HepG2 (cell line): ENCODE results near the gene IQGAP2. TPM values are rescaled to one million over a fixed set of nuclear protein-coding genes. Genes with fewer than 3 reads are reported as not detected.

Source experiments
- ATF7 ChIP-seq, 2 experiments: fragments of 450-650 bp in 1 of 2; sonication (generic) in 1 of 2; formaldehyde crosslinking in 1 of 2; IDR thresholded peaks; 2 replicates each; pipeline versions ENCODE4 v1.4.0 to v1.6.1; 2016 to 2020; ENCODE audit warnings: antibody characterized with exemption in 1 of 2, mild to moderate bottlenecking in 1 of 2, missing genetic modification reagents in 1 of 2
- GZF1 ChIP-seq: sonication (generic); formaldehyde crosslinking; IDR thresholded peaks from 2 replicates; pipeline ENCODE4 v1.5.1; 2020; ENCODE audit warnings: mild to moderate bottlenecking, missing genetic modification reagents
- KMT2B ChIP-seq: IDR thresholded peaks from 2 replicates; pipeline ENCODE4 v1.6.1; 2016; ENCODE audit warnings: missing genetic modification reagents, missing compliant biosample characterization
- MBD4 ChIP-seq: IDR thresholded peaks from 2 replicates; pipeline ENCODE4 v1.6.1; 2012; ENCODE audit warnings: low read length, inconsistent platforms, borderline replicate concordance
- MTA3 ChIP-seq: sonication (generic); formaldehyde crosslinking; IDR thresholded peaks from 2 replicates; pipeline ENCODE4 v1.4.0; 2020; ENCODE audit warnings: missing genetic modification reagents
- ZBTB42 ChIP-seq: sonication (generic); formaldehyde crosslinking; IDR thresholded peaks from 2 replicates; pipeline ENCODE4 v1.5.0; 2020; ENCODE audit warnings: mild to moderate bottlenecking, missing genetic modification reagents
- ZEB1 ChIP-seq: IDR thresholded peaks from 2 replicates; pipeline ENCODE4 v1.6.1; 2012; ENCODE audit warnings: mild to moderate bottlenecking, low read depth, inconsistent platforms; ENCODE audit not compliant: insufficient replicate concordance
- ZFP36 ChIP-seq: fragments of 150-350 bp; IDR thresholded peaks from 2 replicates; pipeline ENCODE4 v1.6.1; 2018; ENCODE audit warnings: borderline replicate concordance, low read length, low read depth; ENCODE audit not compliant: partially characterized antibody
- ZNF124 ChIP-seq: sonication (generic); formaldehyde crosslinking; IDR thresholded peaks from 2 replicates; pipeline ENCODE4 v1.4.0; 2020; ENCODE audit warnings: missing genetic modification reagents
- ZNF30 ChIP-seq: sonication (generic); formaldehyde crosslinking; IDR thresholded peaks from 2 replicates; pipeline ENCODE4 v1.5.0; 2020; ENCODE audit warnings: mild to moderate bottlenecking, missing genetic modification reagents
- ZNF792 ChIP-seq: IDR thresholded peaks from 2 replicates; pipeline ENCODE4 v1.6.1; 2016
- polyA plus RNA-seq, 8 experiments: library from polyadenylated mRNA; depleted of rRNA in 3 of 8; stranded (reverse) in 7 of 8; unstranded in 1 of 8; fragments of >200 nt; fragmentation: Illumina TruSeq in 4 of 8; extraction: Trizol in 4 of 8; gene quantifications; 2 replicates each; pipeline versions ENCODE4 v1.2.1 to v1.2.3, GENCODE V29; 2011 to 2016; ENCODE audit warnings: low read depth in 4 of 8, missing spikeins in 1 of 8, mixed read lengths in 1 of 8; ENCODE audit not compliant: insufficient read depth in 1 of 8
- total RNA-seq, 5 experiments: library from RNA; depleted of rRNA; stranded (reverse); fragments of >200 nt; fragmentation: Illumina TruSeq; extraction: Trizol; gene quantifications; 2 replicates each; pipeline ENCODE4 v1.2.3, GENCODE V29; 2016; ENCODE audit warnings: low read depth in 1 of 5
- TF ChIP-seq, protein P1 (sequence below): sonication (generic); formaldehyde crosslinking; IDR thresholded peaks from 2 replicates; pipeline ENCODE4 v1.5.1; 2020; ENCODE audit warnings: missing genetic modification reagents, mild to moderate bottlenecking, borderline replicate concordance
- TF ChIP-seq, protein P2 (sequence below): sonication (generic); formaldehyde crosslinking; IDR thresholded peaks from 2 replicates; pipeline ENCODE4 v1.4.0; 2020; ENCODE audit warnings: missing genetic modification reagents; ENCODE audit errors: not compliant biosample characterization
- TF ChIP-seq, protein P3 (sequence below): sonication (generic); formaldehyde crosslinking; IDR thresholded peaks from 2 replicates; pipeline ENCODE4 v1.5.0; 2020; ENCODE audit warnings: mild to moderate bottlenecking, missing genetic modification reagents, borderline replicate concordance

The IQGAP2 gene
- total and polyA plus RNA-seq, 2 of the 13 experiments (the other 11 are each of a cell fraction or from before 2014, with no cell fraction given): 35.2 to 83.3 TPM

DNA sequence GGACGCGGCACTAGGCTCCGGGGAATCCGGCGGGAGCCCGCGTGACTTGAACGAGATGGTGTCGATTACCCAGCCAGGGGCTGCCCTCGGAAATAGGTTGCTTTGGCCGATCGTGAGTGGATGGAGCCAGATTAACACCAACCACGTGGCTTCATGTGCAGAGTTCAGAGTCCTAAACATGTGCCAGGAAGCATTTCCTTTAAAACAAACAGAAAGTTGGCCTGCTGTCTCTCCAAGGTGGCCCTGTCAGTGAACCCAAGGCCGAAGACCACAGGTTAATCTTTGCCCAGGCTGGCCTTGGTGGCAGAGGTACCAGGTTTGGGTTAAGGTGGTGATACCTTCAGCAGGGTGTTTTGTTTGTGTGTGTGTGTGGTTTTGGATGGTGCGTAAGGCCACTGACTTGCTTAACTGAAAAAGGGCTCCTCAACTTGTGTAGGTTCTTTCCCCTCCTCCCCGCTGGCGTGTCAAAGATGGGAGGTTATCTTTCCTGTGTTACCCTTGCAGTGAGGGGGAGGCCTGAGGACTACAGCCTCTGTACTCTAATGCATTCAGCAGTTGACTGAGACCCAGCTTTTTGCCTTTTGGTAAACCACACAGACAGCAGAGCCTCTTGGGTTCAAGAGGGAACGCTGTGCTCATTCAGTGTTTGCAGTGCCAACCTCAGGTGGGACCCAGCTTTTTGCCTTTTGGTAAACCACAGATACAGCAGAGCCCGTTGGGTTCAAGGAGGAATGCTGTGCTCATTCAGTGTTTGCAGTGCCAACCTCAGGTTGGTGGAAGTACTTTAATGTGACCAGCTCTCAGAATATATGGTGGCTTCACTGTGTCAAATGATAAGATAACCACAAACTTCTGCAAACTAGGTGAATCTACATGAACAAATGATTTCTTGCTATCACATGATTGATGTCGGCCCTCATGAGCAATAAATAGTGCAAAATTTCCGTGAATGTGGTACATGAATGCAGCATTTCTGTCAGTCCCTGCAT, 1.4 kb downstream of the IQGAP2 start (continued):
- TF ChIP-seq, protein P1, sequence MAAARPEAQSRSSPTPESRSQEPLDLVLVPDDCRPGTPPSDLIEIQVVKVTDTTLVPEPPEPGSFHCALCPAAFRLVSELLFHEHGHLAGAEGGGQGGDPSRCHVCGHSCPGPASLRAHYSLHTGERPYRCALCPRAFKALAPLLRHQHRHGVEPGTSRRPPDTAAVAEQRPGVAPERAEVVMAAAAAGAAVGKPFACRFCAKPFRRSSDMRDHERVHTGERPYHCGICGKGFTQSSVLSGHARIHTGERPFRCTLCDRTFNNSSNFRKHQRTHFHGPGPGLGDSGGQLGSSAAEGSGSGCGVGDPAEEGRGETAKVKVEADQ (CRISPR knock-in tag): 0 out of 2 replicates have a peak, but pooled peaks have one; percentile 34
- TF ChIP-seq ZNF792: peak; percentile 23; the same call in 1 of the 2 replicates
- no peak for TF ChIP-seq ZBTB42
- peak; percentile 71; the same call in 1 of the 2 replicates for TF ChIP-seq ZNF30 (CRISPR knock-in tag)
- TF ChIP-seq ZNF124 (CRISPR knock-in tag): peak; percentile 87
- TF ChIP-seq KMT2B (CRISPR knock-in tag): peak; percentile 74; the same call in 1 of the 2 replicates
- no peak for TF ChIP-seq GZF1 (CRISPR knock-in tag)
- TF ChIP-seq, protein P2, sequence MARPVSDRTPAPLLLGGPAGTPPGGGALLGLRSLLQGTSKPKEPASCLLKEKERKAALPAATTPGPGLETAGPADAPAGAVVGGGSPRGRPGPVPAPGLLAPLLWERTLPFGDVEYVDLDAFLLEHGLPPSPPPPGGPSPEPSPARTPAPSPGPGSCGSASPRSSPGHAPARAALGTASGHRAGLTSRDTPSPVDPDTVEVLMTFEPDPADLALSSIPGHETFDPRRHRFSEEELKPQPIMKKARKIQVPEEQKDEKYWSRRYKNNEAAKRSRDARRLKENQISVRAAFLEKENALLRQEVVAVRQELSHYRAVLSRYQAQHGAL (CRISPR knock-in tag): no peak
- TF ChIP-seq MBD4: no peak
- TF ChIP-seq MTA3: no peak
- TF ChIP-seq, protein P3, sequence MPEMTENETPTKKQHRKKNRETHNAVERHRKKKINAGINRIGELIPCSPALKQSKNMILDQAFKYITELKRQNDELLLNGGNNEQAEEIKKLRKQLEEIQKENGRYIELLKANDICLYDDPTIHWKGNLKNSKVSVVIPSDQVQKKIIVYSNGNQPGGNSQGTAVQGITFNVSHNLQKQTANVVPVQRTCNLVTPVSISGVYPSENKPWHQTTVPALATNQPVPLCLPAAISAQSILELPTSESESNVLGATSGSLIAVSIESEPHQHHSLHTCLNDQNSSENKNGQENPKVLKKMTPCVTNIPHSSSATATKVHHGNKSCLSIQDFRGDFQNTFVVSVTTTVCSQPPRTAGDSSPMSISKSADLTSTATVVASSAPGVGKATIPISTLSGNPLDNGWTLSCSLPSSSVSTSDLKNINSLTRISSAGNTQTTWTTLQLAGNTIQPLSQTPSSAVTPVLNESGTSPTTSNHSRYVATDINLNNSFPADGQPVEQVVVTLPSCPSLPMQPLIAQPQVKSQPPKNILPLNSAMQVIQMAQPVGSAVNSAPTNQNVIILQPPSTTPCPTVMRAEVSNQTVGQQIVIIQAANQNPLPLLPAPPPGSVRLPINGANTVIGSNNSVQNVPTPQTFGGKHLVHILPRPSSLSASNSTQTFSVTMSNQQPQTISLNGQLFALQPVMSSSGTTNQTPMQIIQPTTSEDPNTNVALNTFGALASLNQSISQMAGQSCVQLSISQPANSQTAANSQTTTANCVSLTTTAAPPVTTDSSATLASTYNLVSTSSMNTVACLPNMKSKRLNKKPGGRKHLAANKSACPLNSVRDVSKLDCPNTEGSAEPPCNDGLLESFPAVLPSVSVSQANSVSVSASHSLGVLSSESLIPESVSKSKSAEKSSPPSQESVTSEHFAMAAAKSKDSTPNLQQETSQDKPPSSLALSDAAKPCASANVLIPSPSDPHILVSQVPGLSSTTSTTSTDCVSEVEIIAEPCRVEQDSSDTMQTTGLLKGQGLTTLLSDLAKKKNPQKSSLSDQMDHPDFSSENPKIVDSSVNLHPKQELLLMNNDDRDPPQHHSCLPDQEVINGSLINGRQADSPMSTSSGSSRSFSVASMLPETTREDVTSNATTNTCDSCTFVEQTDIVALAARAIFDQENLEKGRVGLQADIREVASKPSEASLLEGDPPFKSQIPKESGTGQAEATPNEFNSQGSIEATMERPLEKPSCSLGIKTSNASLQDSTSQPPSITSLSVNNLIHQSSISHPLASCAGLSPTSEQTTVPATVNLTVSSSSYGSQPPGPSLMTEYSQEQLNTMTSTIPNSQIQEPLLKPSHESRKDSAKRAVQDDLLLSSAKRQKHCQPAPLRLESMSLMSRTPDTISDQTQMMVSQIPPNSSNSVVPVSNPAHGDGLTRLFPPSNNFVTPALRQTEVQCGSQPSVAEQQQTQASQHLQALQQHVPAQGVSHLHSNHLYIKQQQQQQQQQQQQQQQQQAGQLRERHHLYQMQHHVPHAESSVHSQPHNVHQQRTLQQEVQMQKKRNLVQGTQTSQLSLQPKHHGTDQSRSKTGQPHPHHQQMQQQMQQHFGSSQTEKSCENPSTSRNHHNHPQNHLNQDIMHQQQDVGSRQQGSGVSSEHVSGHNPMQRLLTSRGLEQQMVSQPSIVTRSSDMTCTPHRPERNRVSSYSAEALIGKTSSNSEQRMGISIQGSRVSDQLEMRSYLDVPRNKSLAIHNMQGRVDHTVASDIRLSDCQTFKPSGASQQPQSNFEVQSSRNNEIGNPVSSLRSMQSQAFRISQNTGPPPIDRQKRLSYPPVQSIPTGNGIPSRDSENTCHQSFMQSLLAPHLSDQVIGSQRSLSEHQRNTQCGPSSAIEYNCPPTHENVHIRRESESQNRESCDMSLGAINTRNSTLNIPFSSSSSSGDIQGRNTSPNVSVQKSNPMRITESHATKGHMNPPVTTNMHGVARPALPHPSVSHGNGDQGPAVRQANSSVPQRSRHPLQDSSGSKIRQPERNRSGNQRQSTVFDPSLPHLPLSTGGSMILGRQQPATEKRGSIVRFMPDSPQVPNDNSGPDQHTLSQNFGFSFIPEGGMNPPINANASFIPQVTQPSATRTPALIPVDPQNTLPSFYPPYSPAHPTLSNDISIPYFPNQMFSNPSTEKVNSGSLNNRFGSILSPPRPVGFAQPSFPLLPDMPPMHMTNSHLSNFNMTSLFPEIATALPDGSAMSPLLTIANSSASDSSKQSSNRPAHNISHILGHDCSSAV (CRISPR knock-in tag): no peak
- TF ChIP-seq ZFP36: no peak
- peak; percentile 86 for TF ChIP-seq ZEB1
- no peak for TF ChIP-seq ATF7 (IDR thresholded peaks at IDR 0.05)
- TF ChIP-seq ATF7 (CRISPR knock-in tag; IDR thresholded peaks at IDR 0.05): peak; percentile 23; the same call in 1 of the 2 replicates
